K562 (cell line): Measurements from ENCODE around the gene RGS14. TPM values are rescaled to one million over a fixed set of nuclear protein-coding genes. Genes with fewer than 3 reads are reported as not detected.

Experiments
- E2F6 ChIP-seq, 2 experiments: IDR thresholded peaks; 2 replicates each; pipeline ENCODE4 v1.6.1; 2011; ENCODE audit warnings: borderline replicate concordance in 1 of 2, control low read depth in 1 of 2, low read depth in 1 of 2, low read length in 1 of 2, mild to moderate bottlenecking in 1 of 2, mixed read lengths in 1 of 2, moderate library complexity in 1 of 2; ENCODE audit not compliant: insufficient read depth in 1 of 2, insufficient read length in 1 of 2, poor library complexity in 1 of 2, severe bottlenecking in 1 of 2; ENCODE audit errors: extremely low read depth in 1 of 2
- L3MBTL2 ChIP-seq: fragments of 450-650 bp; IDR thresholded peaks from 2 replicates; pipeline ENCODE4 v1.6.1; 2016; ENCODE audit warnings: mild to moderate bottlenecking, moderate library complexity
- MAX ChIP-seq: sonication (generic); formaldehyde crosslinking; IDR thresholded peaks from 2 replicates; pipeline ENCODE4 v1.9.0; 2022; ENCODE audit warnings: mild to moderate bottlenecking, missing genetic modification reagents
- MGA ChIP-seq: fragments of 450-650 bp; IDR thresholded peaks from 2 replicates; pipeline ENCODE4 v1.6.1; 2016; ENCODE audit warnings: mild to moderate bottlenecking, moderate library complexity
- SMARCC2 ChIP-seq: fragments of 450-650 bp; IDR thresholded peaks from 2 replicates; pipeline ENCODE4 v1.6.1; 2017; ENCODE audit warnings: antibody characterized with exemption, moderate library complexity, mild to moderate bottlenecking, low read depth
- ZNF740 ChIP-seq, 3 experiments: fragments of 200-800 bp in 1 of 3; sonication (Bioruptor generic) in 1 of 3; sonication (generic) in 1 of 3; formaldehyde crosslinking in 1 of 3; IDR thresholded peaks; 2 replicates each; pipeline versions ENCODE4 v1.6.1 to v1.8.0; 2016 to 2022; ENCODE audit warnings: mild to moderate bottlenecking in 2 of 3, missing compliant biosample characterization in 2 of 3, missing genetic modification characterization in 2 of 3, missing genetic modification reagents in 1 of 3
- polyA plus RNA-seq, 8 experiments: library from polyadenylated mRNA; depleted of rRNA in 4 of 8; stranded (reverse) in 5 of 8; unstranded in 3 of 8; fragments of >200 nt; fragmentation: Nextera tagmentation in 2 of 8; fragmentation: Illumina TruSeq in 1 of 8; extraction: Ambion mirVana in 2 of 8; extraction: Trizol in 1 of 8; gene quantifications; 2 replicates each; pipeline versions ENCODE4 v1.2.1 to v1.2.3, GENCODE V29; 2011 to 2014; ENCODE audit warnings: inconsistent platforms in 1 of 8, missing spikeins in 1 of 8
- total RNA-seq, 7 experiments: library from RNA; depleted of rRNA in 6 of 7; stranded (reverse); fragments of >200 nt in 6 of 7; fragmentation: Illumina TruSeq in 2 of 7; extraction: Trizol in 2 of 7; gene quantifications; 2 replicates each; pipeline versions ENCODE4 v1.2.1 to v1.2.3, GENCODE V29; 2011 to 2021; ENCODE audit warnings: low replicate concordance in 1 of 7

RGS14 gene
- total and polyA plus RNA-seq, 9 of the 15 experiments (the other 6 are each of a cell fraction or from before 2014, with no cell fraction given) = 0.28 to 75.9 (median 34.5) TPM

GRCh38 chr5:177382423-177383029 is 24.8 kb downstream of the RGS14 start (continued):
- TF ChIP-seq ZNF740 (CRISPR knock-in tag; IDR thresholded peaks at IDR 0.05) = 0 out of 2 replicates have a peak, but pooled peaks have one; percentile 48
- TF ChIP-seq ZNF740 (tag; IDR thresholded peaks at IDR 0.05) = no peak
- TF ChIP-seq E2F6 (IDR thresholded peaks at IDR 0.05; ENCODE audit: borderline replicate concordance in 1 of 2, extremely low read depth in 1 of 2, insufficient read depth in 1 of 2, insufficient read length in 1 of 2, low read depth in 1 of 2, low read length in 1 of 2, poor library complexity in 1 of 2, severe bottlenecking in 1 of 2) = peak; percentile 19 to 85
- peak; percentile 34; the same call in 1 of the 2 replicates for TF ChIP-seq L3MBTL2
- TF ChIP-seq MGA = peak; percentile 43
- TF ChIP-seq MAX (CRISPR knock-in tag) = peak; percentile 56; the same call in 1 of the 2 replicates
- TF ChIP-seq SMARCC2 = no peak
